C4-2B (cell line): ENCODE data around the gene VAMP2.

Experiments used
- ZFX ChIP-seq: fragments of 450-650 bp; IDR thresholded peaks from 2 replicates; pipeline ENCODE4 v1.6.1; 2017
- TF ChIP-seq, protein P1 (sequence below): fragments of 450-650 bp; conservative IDR thresholded peaks from 2 replicates; pipeline ENCODE4 v1.5.1; 2017; ENCODE audit warnings: mild to moderate bottlenecking

DNA sequence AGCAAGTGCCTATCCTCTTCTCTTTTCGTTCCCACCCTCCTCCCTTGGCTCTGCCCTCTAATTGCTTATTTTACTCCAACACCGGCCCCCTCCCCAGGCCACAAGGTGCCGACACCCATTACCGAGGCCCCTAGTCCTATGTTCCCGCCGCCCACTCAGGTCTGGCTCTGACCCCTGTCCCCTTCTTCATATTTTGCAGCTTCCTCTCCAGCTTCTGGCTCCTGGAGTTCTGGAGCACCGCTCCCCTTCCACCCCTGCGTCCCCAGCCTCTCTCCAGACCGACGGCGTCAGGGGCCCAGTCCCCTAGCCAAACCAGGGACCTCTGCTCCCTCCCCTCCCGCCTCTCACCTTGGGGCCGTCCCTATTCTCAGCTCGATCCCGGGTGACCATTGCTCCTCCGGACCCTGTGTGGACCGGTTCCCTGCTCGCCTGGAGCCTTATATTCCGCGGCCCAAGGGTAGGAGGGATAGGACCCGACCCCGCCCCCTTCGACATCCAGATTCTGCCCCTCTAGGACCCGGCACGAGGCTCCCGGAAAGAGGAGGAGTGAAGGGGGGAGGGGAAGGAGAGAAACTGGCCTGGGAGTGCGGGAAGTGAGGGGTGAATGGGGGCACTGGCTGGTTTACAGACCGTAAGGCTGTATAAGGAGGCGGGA, 38.9 kb downstream of the VAMP2 start, which contains the start of gene HES7:
- TF ChIP-seq, protein P1, sequence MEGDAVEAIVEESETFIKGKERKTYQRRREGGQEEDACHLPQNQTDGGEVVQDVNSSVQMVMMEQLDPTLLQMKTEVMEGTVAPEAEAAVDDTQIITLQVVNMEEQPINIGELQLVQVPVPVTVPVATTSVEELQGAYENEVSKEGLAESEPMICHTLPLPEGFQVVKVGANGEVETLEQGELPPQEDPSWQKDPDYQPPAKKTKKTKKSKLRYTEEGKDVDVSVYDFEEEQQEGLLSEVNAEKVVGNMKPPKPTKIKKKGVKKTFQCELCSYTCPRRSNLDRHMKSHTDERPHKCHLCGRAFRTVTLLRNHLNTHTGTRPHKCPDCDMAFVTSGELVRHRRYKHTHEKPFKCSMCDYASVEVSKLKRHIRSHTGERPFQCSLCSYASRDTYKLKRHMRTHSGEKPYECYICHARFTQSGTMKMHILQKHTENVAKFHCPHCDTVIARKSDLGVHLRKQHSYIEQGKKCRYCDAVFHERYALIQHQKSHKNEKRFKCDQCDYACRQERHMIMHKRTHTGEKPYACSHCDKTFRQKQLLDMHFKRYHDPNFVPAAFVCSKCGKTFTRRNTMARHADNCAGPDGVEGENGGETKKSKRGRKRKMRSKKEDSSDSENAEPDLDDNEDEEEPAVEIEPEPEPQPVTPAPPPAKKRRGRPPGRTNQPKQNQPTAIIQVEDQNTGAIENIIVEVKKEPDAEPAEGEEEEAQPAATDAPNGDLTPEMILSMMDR, result no peak
- no peak for TF ChIP-seq ZFX
